ENCODE data around the gene SMARCA2. TPM values are rescaled to one million over a fixed set of nuclear protein-coding genes. Genes with fewer than 3 reads are reported as not detected.
A peak's percentile ranks its signal among the peaks of the same experiment; 100 is the strongest.

Gene SMARCA2
- total and polyA plus RNA-seq, 9 of the 15 experiments (the other 6 are each of a cell fraction or from before 2014, with no cell fraction given): 8.0 to 34.8 (median 25.5) TPM

- no peak for TF ChIP-seq KAT2B (IDR thresholded peaks at IDR 0.05; ENCODE audit: low read depth, low read length)
- TF ChIP-seq CREB5 (CRISPR knock-in tag; IDR thresholded peaks at IDR 0.05): no peak
- no peak for TF ChIP-seq MTA3 (IDR thresholded peaks at IDR 0.05; ENCODE audit: borderline replicate concordance)
- no peak for TF ChIP-seq HOMEZ (CRISPR knock-in tag; IDR thresholded peaks at IDR 0.05)
- no peak for TF ChIP-seq XRCC3 (IDR thresholded peaks at IDR 0.05)
- no peak for TF ChIP-seq ZNF780A (CRISPR knock-in tag; IDR thresholded peaks at IDR 0.05)
- TF ChIP-seq ATF7 (IDR thresholded peaks at IDR 0.05): peak; percentile 55; the same call in 1 of the 2 replicates
- no peak for TF ChIP-seq CSDE1 (IDR thresholded peaks at IDR 0.05)
- TF ChIP-seq MEIS2 (IDR thresholded peaks at IDR 0.05; ENCODE audit: partially characterized antibody): no peak
- TF ChIP-seq NUFIP1 (IDR thresholded peaks at IDR 0.05; ENCODE audit: partially characterized antibody): no peak
- TF ChIP-seq PHF21A (IDR thresholded peaks at IDR 0.05; ENCODE audit: borderline replicate concordance, low read depth): no peak
- TF ChIP-seq SMARCA5 (IDR thresholded peaks at IDR 0.05): no peak
- no peak for TF ChIP-seq E2F5 (CRISPR knock-in tag; IDR thresholded peaks at IDR 0.05)
- TF ChIP-seq ZHX1 (conservative IDR thresholded peaks at IDR 0.05; ENCODE audit: low read length): no peak
- no peak for TF ChIP-seq COPS2 (conservative IDR thresholded peaks at IDR 0.05)
- TF ChIP-seq PTTG1 (tag; IDR thresholded peaks at IDR 0.05; ENCODE audit: low read depth): no peak
- no peak for TF ChIP-seq MEF2A (IDR thresholded peaks at IDR 0.05; ENCODE audit: control insufficient read depth, low read depth, low read length)
- no peak for TF ChIP-seq HNRNPUL1 (IDR thresholded peaks at IDR 0.05; ENCODE audit: low read length)
- no peak for TF ChIP-seq CHD4 (IDR thresholded peaks at IDR 0.05; ENCODE audit: insufficient read depth, insufficient replicate concordance, low read depth, low read length, poor library complexity, severe bottlenecking)
- TF ChIP-seq RFX1 (IDR thresholded peaks at IDR 0.05): peak; percentile 31; the same call in 1 of the 2 replicates
- TF ChIP-seq NCOA4 (IDR thresholded peaks at IDR 0.05; ENCODE audit: partially characterized antibody): no peak
- TF ChIP-seq TEAD1 (CRISPR knock-in tag; IDR thresholded peaks at IDR 0.05): no peak
- TF ChIP-seq TAF9B (IDR thresholded peaks at IDR 0.05; ENCODE audit: partially characterized antibody): no peak
- TF ChIP-seq ZNF584 (CRISPR knock-in tag; IDR thresholded peaks at IDR 0.05; ENCODE audit: low read depth): no peak
Observed at GRCh38 chr9:2227144-2227867, 212.2 kb downstream of the SMARCA2 start (continued).

Measured in K562 (cell line).